GM23338 (cell line): Measurements from ENCODE around the gene PNPLA1. TPM values are rescaled to one million over a fixed set of nuclear protein-coding genes. Genes with fewer than 3 reads are reported as not detected.

Source experiments
- ATAC-seq: fragments of 200-7000 bp; cut with Tn5 transposase; 3 replicates; pipeline ENCODE4 v1.9.1; 2020
- DNase-seq: peaks from one replicate; pipeline ENCODE4 v3.0.0-alpha.2; 2015; ENCODE audit warnings: low spot score
- H2AFZ ChIP-seq: fragments of 200-600 bp; sonication (generic); 2 replicates; pipeline ENCODE4 v1.8.0; 2016; ENCODE audit warnings: antibody characterized with exemption, mild to moderate bottlenecking, moderate library complexity
- H3F3A ChIP-seq: fragments of 200-600 bp; sonication (generic); replicated peaks from 2 replicates; pipeline ENCODE4 v1.8.0; 2017; ENCODE audit warnings: antibody characterized with exemption, mixed run types, low read depth
- H3K27ac ChIP-seq: fragments of 200-600 bp; sonication (generic); 2 replicates; pipeline ENCODE4 v1.6.1; 2016; ENCODE audit warnings: low read depth
- H3K27me3 ChIP-seq: fragments of 200-600 bp; sonication (generic); 2 replicates; pipeline ENCODE4 v1.8.0; 2016; ENCODE audit warnings: mild to moderate bottlenecking, mixed run types, moderate library complexity; ENCODE audit not compliant: insufficient read depth
- H3K36me3 ChIP-seq: fragments of 200-600 bp; sonication (generic); 2 replicates; pipeline ENCODE4 v1.8.0; 2016; ENCODE audit warnings: mild to moderate bottlenecking; ENCODE audit not compliant: insufficient read depth
- H3K4me1 ChIP-seq: fragments of 200-600 bp; sonication (generic); 2 replicates; pipeline ENCODE4 v1.8.0; 2016; ENCODE audit warnings: mild to moderate bottlenecking, moderate library complexity; ENCODE audit not compliant: insufficient read depth
- H3K4me2 ChIP-seq: fragments of 200-600 bp; sonication (generic); 2 replicates; pipeline ENCODE4 v1.7.1; 2017; ENCODE audit warnings: mixed run types
- H3K4me3 ChIP-seq: fragments of 200-600 bp; sonication (generic); 2 replicates; pipeline ENCODE4 v1.6.1; 2016; ENCODE audit warnings: mixed run types
- H3K79me2 ChIP-seq: fragments of 200-600 bp; sonication (generic); replicated peaks from 2 replicates; pipeline ENCODE4 v1.8.0; 2017; ENCODE audit warnings: mild to moderate bottlenecking; ENCODE audit not compliant: insufficient read depth
- H3K9me2 ChIP-seq: fragments of 200-600 bp; sonication (generic); 2 replicates; pipeline ENCODE4 v1.8.0; 2017; ENCODE audit not compliant: insufficient read depth
- H4K20me1 ChIP-seq: fragments of 200-600 bp; sonication (generic); replicated peaks from 2 replicates; pipeline ENCODE4 v1.8.0; 2017; ENCODE audit warnings: mild to moderate bottlenecking; ENCODE audit not compliant: insufficient read depth
- H3K27ac Mint-ChIP-seq: 2 replicates; pipeline ENCODE4 v1.8.0; 2020; ENCODE audit warnings: inconsistent platforms, mild to moderate bottlenecking, moderate library complexity, mixed read lengths
- H3K27me3 Mint-ChIP-seq: 3 replicates; pipeline ENCODE4 v1.8.0; 2022; ENCODE audit warnings: low read depth, mild to moderate bottlenecking, moderate library complexity, mixed read lengths, inconsistent platforms; ENCODE audit not compliant: insufficient read depth, poor library complexity
- H3K36me3 Mint-ChIP-seq: 3 replicates; pipeline ENCODE4 v1.8.0; 2021; ENCODE audit warnings: low read depth, mild to moderate bottlenecking, inconsistent platforms, moderate library complexity, mixed read lengths
- H3K4me1 Mint-ChIP-seq: 3 replicates; pipeline ENCODE4 v1.8.0; 2020; ENCODE audit warnings: mild to moderate bottlenecking, inconsistent platforms, mixed read lengths
- H3K4me3 Mint-ChIP-seq: 3 replicates; pipeline ENCODE4 v1.8.0; 2021; ENCODE audit warnings: moderate library complexity, mild to moderate bottlenecking, inconsistent platforms, mixed read lengths
- H3K9me3 Mint-ChIP-seq: 3 replicates; pipeline ENCODE4 v1.8.0; 2020; ENCODE audit warnings: moderate library complexity, mild to moderate bottlenecking, inconsistent platforms, mixed read lengths
- CREB1 ChIP-seq: fragments of 250-450 bp; sonication (Bioruptor Pico); IDR thresholded peaks from 2 replicates; pipeline ENCODE4 v1.5.0; 2020; ENCODE audit warnings: low read depth, mild to moderate bottlenecking, moderate library complexity
- EZH2 ChIP-seq: fragments of 200-600 bp; sonication (generic); IDR thresholded peaks from one replicate; pipeline ENCODE4 v1.8.0; 2017; ENCODE audit warnings: antibody characterized with exemption, mild to moderate bottlenecking, low read depth; ENCODE audit not compliant: unreplicated experiment
- EZH2phosphoT487 ChIP-seq: fragments of 200-600 bp; sonication (generic); IDR thresholded peaks from one replicate; pipeline ENCODE4 v1.8.1; 2018; ENCODE audit warnings: antibody characterized with exemption; ENCODE audit not compliant: unreplicated experiment
- JUNB ChIP-seq: IDR thresholded peaks from one replicate; pipeline ENCODE4 v1.6.1; 2016; ENCODE audit warnings: antibody characterized with exemption; ENCODE audit not compliant: unreplicated experiment
- NANOG ChIP-seq: IDR thresholded peaks from 2 replicates; pipeline ENCODE4 v1.6.1; 2016; ENCODE audit warnings: antibody characterized with exemption, borderline replicate concordance
- POLR2AphosphoS5 ChIP-seq: IDR thresholded peaks from 2 replicates; pipeline ENCODE4 v1.6.1; 2016; ENCODE audit warnings: antibody characterized with exemption, low read depth
- STAT1 ChIP-seq: IDR thresholded peaks from one replicate; pipeline ENCODE4 v1.6.1; 2016; ENCODE audit warnings: antibody characterized with exemption; ENCODE audit not compliant: unreplicated experiment
- ZNF114 ChIP-seq: fragments of 250-450 bp; sonication (Bioruptor Pico); IDR thresholded peaks from 2 replicates; pipeline ENCODE4 v1.5.0; 2020; ENCODE audit warnings: mild to moderate bottlenecking, moderate library complexity
- ZNF331 ChIP-seq: fragments of 250-450 bp; sonication (Bioruptor Pico); IDR thresholded peaks from 2 replicates; pipeline ENCODE4 v1.5.0; 2020; ENCODE audit warnings: low read depth, mild to moderate bottlenecking, moderate library complexity
- polyA plus RNA-seq: library from polyadenylated mRNA; unstranded; fragments of >200 nt; fragmentation: Nextera tagmentation; extraction: Ambion mirVana; gene quantifications from 2 replicates; pipeline ENCODE4 v1.2.1, GENCODE V29; 2016
- total RNA-seq: library from RNA; depleted of rRNA; stranded (reverse); fragments of >200 nt; shearing (Covaris generic); gene quantifications from 2 replicates; pipeline ENCODE4 v1.2.3, GENCODE V29; 2014
- TF ChIP-seq, protein P1 (sequence below): IDR thresholded peaks from 2 replicates; pipeline ENCODE4 v1.6.1; 2016; ENCODE audit warnings: antibody characterized with exemption
- TF ChIP-seq, protein P2 (sequence below): IDR thresholded peaks from one replicate; pipeline ENCODE4 v1.6.1; 2018; ENCODE audit warnings: antibody characterized with exemption; ENCODE audit not compliant: unreplicated experiment
- TF ChIP-seq, protein P3 (sequence below): fragments of 250-450 bp; sonication (Bioruptor Pico); IDR thresholded peaks from 2 replicates; pipeline ENCODE4 v1.5.0; 2020; ENCODE audit warnings: mild to moderate bottlenecking, moderate library complexity

The PNPLA1 gene
- total and polyA plus RNA-seq, 2 experiments from 2014 or later: not detected

DNA sequence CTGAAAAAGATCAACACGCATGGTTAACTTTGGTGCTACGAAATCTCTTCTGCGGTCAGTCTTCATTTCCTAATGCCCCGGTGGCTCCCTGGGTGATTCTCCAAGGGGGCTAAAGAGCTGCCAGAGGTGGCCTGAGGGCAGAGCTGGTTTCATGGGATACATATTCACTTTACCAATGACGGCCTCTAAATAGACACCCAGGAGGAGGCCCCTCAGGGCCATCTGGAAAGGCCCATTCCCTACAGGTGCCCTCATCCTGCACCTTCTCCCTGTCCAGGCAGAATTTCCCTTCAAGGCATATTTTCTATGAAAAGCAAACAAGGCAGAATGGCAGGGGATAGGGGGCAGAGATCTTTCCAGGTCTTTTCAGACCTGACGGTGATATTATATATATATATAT, 54.3 kb downstream of the PNPLA1 start (continued):
- TF ChIP-seq POLR2AphosphoS5 (no peak), EZH2 (no peak), NANOG (no peak)
- TF ChIP-seq, protein P1, sequence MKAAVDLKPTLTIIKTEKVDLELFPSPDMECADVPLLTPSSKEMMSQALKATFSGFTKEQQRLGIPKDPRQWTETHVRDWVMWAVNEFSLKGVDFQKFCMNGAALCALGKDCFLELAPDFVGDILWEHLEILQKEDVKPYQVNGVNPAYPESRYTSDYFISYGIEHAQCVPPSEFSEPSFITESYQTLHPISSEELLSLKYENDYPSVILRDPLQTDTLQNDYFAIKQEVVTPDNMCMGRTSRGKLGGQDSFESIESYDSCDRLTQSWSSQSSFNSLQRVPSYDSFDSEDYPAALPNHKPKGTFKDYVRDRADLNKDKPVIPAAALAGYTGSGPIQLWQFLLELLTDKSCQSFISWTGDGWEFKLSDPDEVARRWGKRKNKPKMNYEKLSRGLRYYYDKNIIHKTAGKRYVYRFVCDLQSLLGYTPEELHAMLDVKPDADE: no peak

DNA sequence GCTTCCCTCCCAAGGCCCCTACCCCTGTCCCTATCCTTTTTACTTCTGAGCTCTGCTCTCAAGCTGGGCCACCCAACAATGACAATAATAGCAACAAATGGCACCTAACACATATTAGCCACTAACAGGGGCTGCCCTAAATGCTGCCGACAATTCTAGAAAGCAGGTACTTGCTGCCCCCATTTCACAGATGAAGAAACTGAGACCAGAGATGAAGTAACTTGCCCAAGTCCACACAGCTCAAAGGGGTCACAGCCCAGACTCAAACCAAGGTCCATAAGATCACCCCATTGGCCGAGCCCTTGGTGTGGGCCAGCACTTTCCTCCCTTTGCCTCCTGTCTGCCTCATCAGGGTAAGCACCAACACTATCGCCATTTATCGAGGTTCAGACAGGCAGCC, 54.9 kb downstream of the PNPLA1 start:
- H3K27me3 ChIP-seq: no peaks in the 10 kb centered on the region
- no peaks in the 10 kb centered on the region for H3F3A ChIP-seq
- no peaks in the 10 kb centered on the region for H3K9me3 Mint-ChIP-seq
- H3K9me2 ChIP-seq: no peaks in the 10 kb centered on the region
- DNase-seq (no peak), ATAC-seq (no peak)
- peaks cover 27% of the 10 kb centered on the region for H3K4me1 Mint-ChIP-seq
- no peak overlapping the region for H3K27ac ChIP-seq
- H3K4me2 ChIP-seq: no peak overlapping the region
- H4K20me1 ChIP-seq: no peaks in the 10 kb centered on the region
- no peak overlapping the region for H3K4me3 Mint-ChIP-seq
- H2AFZ ChIP-seq: no peak overlapping the region
- H3K4me1 ChIP-seq: peaks cover 3% of the 10 kb centered on the region; the same call in 1 of the 2 replicates
- no peaks in the 10 kb centered on the region for H3K36me3 Mint-ChIP-seq
- no peak overlapping the region for H3K4me3 ChIP-seq
- H3K36me3 ChIP-seq: no peaks in the 10 kb centered on the region
- H3K27ac Mint-ChIP-seq: no peak overlapping the region
- peaks cover 11% of the 10 kb centered on the region for H3K27me3 Mint-ChIP-seq
- no peaks in the 10 kb centered on the region for H3K79me2 ChIP-seq
- TF ChIP-seq POLR2AphosphoS5 (no peak), JUNB (no peak), ZNF114 (CRISPR knock-in tag) (no peak), EZH2 (no peak), ZNF331 (CRISPR knock-in tag) (no peak), STAT1 (no peak), NANOG (no peak), EZH2phosphoT487 (no peak), CREB1 (CRISPR knock-in tag) (no peak)
- TF ChIP-seq, protein P2, sequence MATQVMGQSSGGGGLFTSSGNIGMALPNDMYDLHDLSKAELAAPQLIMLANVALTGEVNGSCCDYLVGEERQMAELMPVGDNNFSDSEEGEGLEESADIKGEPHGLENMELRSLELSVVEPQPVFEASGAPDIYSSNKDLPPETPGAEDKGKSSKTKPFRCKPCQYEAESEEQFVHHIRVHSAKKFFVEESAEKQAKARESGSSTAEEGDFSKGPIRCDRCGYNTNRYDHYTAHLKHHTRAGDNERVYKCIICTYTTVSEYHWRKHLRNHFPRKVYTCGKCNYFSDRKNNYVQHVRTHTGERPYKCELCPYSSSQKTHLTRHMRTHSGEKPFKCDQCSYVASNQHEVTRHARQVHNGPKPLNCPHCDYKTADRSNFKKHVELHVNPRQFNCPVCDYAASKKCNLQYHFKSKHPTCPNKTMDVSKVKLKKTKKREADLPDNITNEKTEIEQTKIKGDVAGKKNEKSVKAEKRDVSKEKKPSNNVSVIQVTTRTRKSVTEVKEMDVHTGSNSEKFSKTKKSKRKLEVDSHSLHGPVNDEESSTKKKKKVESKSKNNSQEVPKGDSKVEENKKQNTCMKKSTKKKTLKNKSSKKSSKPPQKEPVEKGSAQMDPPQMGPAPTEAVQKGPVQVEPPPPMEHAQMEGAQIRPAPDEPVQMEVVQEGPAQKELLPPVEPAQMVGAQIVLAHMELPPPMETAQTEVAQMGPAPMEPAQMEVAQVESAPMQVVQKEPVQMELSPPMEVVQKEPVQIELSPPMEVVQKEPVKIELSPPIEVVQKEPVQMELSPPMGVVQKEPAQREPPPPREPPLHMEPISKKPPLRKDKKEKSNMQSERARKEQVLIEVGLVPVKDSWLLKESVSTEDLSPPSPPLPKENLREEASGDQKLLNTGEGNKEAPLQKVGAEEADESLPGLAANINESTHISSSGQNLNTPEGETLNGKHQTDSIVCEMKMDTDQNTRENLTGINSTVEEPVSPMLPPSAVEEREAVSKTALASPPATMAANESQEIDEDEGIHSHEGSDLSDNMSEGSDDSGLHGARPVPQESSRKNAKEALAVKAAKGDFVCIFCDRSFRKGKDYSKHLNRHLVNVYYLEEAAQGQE: no peak
- TF ChIP-seq, protein P1: no peak
- TF ChIP-seq, protein P3, sequence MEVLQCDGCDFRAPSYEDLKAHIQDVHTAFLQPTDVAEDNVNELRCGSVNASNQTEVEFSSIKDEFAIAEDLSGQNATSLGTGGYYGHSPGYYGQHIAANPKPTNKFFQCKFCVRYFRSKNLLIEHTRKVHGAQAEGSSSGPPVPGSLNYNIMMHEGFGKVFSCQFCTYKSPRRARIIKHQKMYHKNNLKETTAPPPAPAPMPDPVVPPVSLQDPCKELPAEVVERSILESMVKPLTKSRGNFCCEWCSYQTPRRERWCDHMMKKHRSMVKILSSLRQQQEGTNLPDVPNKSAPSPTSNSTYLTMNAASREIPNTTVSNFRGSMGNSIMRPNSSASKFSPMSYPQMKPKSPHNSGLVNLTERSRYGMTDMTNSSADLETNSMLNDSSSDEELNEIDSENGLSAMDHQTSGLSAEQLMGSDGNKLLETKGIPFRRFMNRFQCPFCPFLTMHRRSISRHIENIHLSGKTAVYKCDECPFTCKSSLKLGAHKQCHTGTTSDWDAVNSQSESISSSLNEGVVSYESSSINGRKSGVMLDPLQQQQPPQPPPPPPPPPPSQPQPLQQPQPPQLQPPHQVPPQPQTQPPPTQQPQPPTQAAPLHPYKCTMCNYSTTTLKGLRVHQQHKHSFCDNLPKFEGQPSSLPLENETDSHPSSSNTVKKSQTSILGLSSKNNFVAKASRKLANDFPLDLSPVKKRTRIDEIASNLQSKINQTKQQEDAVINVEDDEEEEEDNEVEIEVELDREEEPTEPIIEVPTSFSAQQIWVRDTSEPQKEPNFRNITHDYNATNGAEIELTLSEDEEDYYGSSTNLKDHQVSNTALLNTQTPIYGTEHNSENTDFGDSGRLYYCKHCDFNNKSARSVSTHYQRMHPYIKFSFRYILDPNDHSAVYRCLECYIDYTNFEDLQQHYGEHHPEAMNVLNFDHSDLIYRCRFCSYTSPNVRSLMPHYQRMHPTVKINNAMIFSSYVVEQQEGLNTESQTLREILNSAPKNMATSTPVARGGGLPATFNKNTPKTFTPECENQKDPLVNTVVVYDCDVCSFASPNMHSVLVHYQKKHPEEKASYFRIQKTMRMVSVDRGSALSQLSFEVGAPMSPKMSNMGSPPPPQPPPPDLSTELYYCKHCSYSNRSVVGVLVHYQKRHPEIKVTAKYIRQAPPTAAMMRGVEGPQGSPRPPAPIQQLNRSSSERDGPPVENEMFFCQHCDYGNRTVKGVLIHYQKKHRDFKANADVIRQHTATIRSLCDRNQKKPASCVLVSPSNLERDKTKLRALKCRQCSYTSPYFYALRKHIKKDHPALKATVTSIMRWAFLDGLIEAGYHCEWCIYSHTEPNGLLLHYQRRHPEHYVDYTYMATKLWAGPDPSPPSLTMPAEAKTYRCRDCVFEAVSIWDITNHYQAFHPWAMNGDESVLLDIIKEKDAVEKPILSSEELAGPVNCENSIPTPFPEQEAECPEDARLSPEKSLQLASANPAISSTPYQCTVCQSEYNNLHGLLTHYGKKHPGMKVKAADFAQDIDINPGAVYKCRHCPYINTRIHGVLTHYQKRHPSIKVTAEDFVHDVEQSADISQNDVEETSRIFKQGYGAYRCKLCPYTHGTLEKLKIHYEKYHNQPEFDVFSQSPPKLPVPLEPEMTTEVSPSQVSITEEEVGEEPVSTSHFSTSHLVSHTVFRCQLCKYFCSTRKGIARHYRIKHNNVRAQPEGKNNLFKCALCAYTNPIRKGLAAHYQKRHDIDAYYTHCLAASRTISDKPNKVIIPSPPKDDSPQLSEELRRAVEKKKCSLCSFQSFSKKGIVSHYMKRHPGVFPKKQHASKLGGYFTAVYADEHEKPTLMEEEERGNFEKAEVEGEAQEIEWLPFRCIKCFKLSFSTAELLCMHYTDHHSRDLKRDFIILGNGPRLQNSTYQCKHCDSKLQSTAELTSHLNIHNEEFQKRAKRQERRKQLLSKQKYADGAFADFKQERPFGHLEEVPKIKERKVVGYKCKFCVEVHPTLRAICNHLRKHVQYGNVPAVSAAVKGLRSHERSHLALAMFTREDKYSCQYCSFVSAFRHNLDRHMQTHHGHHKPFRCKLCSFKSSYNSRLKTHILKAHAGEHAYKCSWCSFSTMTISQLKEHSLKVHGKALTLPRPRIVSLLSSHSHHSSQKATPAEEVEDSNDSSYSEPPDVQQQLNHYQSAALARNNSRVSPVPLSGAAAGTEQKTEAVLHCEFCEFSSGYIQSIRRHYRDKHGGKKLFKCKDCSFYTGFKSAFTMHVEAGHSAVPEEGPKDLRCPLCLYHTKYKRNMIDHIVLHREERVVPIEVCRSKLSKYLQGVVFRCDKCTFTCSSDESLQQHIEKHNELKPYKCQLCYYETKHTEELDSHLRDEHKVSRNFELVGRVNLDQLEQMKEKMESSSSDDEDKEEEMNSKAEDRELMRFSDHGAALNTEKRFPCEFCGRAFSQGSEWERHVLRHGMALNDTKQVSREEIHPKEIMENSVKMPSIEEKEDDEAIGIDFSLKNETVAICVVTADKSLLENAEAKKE (CRISPR knock-in tag): no peak
